Measurements from ENCODE around the gene GBX2.

- TF ChIP-seq, protein P1, sequence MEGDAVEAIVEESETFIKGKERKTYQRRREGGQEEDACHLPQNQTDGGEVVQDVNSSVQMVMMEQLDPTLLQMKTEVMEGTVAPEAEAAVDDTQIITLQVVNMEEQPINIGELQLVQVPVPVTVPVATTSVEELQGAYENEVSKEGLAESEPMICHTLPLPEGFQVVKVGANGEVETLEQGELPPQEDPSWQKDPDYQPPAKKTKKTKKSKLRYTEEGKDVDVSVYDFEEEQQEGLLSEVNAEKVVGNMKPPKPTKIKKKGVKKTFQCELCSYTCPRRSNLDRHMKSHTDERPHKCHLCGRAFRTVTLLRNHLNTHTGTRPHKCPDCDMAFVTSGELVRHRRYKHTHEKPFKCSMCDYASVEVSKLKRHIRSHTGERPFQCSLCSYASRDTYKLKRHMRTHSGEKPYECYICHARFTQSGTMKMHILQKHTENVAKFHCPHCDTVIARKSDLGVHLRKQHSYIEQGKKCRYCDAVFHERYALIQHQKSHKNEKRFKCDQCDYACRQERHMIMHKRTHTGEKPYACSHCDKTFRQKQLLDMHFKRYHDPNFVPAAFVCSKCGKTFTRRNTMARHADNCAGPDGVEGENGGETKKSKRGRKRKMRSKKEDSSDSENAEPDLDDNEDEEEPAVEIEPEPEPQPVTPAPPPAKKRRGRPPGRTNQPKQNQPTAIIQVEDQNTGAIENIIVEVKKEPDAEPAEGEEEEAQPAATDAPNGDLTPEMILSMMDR (IDR thresholded peaks at IDR 0.05), result no peak
- TF ChIP-seq POLR2A (IDR thresholded peaks at IDR 0.05), result no peak
Observed at GRCh38 chr2:236173036-236173728, 5.0 kb upstream of the GBX2 start.
